GM19395 (cell line): ENCODE results near the gene PRSS27.
"Not testable (repeated sequence)": the region's sequence is repeated elsewhere in the genome, so short reads cannot be mapped to it uniquely, and the experiment has no call there.

Experiments
- ATAC-seq: cut with Tn5 transposase; IDR thresholded peaks from one replicate; pipeline ENCODE4 v1.9.1; 2021; ENCODE audit warnings: mild to moderate bottlenecking, moderate library complexity; ENCODE audit not compliant: unreplicated experiment

PRSS27 gene

GRCh38 chr16:2678206-2678965 is 41.6 kb downstream of the PRSS27 start:
- not testable (repeated sequence) for ATAC-seq

- not testable (repeated sequence) for ATAC-seq
Measured at GRCh38 chr16:2676937-2677336, 43.1 kb downstream of the PRSS27 start.

GRCh38 chr16:2675714-2676113 is 44.3 kb downstream of the PRSS27 start:
- ATAC-seq = no peak

GRCh38 chr16:2675021-2675420 is 45.0 kb downstream of the PRSS27 start:
- ATAC-seq = no peak

GRCh38 chr16:2673066-2673999 is 46.7 kb downstream of the PRSS27 start:
- peak; percentile 81 for ATAC-seq

GRCh38 chr16:2671741-2672140 is 48.3 kb downstream of the PRSS27 start:
- ATAC-seq = no peak

GRCh38 chr16:2671193-2671592 is 48.8 kb downstream of the PRSS27 start:
- ATAC-seq = not testable (repeated sequence)

GRCh38 chr16:2670017-2670416 is 50.0 kb downstream of the PRSS27 start:
- ATAC-seq = not testable (repeated sequence)

GRCh38 chr16:2669587-2669986 is 50.4 kb downstream of the PRSS27 start:
- not testable (repeated sequence) for ATAC-seq

- ATAC-seq = not testable (repeated sequence)
Measured at GRCh38 chr16:2666671-2667070, 53.4 kb downstream of the PRSS27 start.

GRCh38 chr16:2664574-2664982 is 55.4 kb downstream of the PRSS27 start:
- no peak for ATAC-seq

GRCh38 chr16:2663553-2664546 is 56.2 kb downstream of the PRSS27 start:
- ATAC-seq = no peak
